BE2C (cell line): ENCODE measurements around the gene MT3.

Source experiments
- DNase-seq: peaks from one replicate; pipeline ENCODE4 v3.0.0-alpha.2; 2020
- H3K27me3 ChIP-seq: fragments of 250-450 bp; sonication (Bioruptor Pico); 2 replicates; pipeline ENCODE4 v1.5.1; 2020; ENCODE audit warnings: mild to moderate bottlenecking
- H3K36me3 ChIP-seq: fragments of 250-450 bp; sonication (Bioruptor Pico); 2 replicates; pipeline ENCODE4 v1.5.1; 2020; ENCODE audit warnings: mild to moderate bottlenecking
- H3K4me1 ChIP-seq: fragments of 250-450 bp; sonication (Bioruptor Pico); 2 replicates; pipeline ENCODE4 v1.5.1; 2020
- H3K4me3 ChIP-seq: 2 replicates; pipeline ENCODE4 v1.5.1; 2011; ENCODE audit warnings: low read depth, low read length
- H3K9me3 ChIP-seq: fragments of 250-450 bp; sonication (Bioruptor Pico); 2 replicates; pipeline ENCODE4 v1.5.1; 2020
- CTCF ChIP-seq: IDR thresholded peaks from 2 replicates; pipeline ENCODE4 v1.5.1; 2012; ENCODE audit warnings: mild to moderate bottlenecking, low read depth, low read length

MT3 gene

GRCh38 chr16:56601325-56601724, 12.0 kb downstream of the MT3 start:
- Histone ChIP-seq H3K27me3 (no peaks in the 10 kb centered on the region; the same call in 1 of the 2 replicates), H3K36me3 (no peaks in the 10 kb centered on the region), H3K9me3 (no peaks in the 10 kb centered on the region), H3K4me3 (no peak overlapping the region), H3K4me1 (no peaks in the 10 kb centered on the region)
- DNase-seq = no peak
- TF ChIP-seq CTCF = no peak

- Histone ChIP-seq H3K27me3 (no peaks in the 10 kb centered on the region), H3K4me3 (no peak overlapping the region), H3K4me1 (peaks cover 3% of the 10 kb centered on the region; the same call in 1 of the 2 replicates), H3K9me3 (no peaks in the 10 kb centered on the region), H3K36me3 (no peaks in the 10 kb centered on the region)
- TF ChIP-seq CTCF = peak; percentile 62
- DNase-seq = peak; percentile 52
These were observed 14.3 kb downstream of the MT3 start for GRCh38 chr16:56603589-56603988.

- no peak for DNase-seq
- Histone ChIP-seq H3K36me3 (no peaks in the 10 kb centered on the region), H3K4me1 (peaks cover 3% of the 10 kb centered on the region; the same call in 1 of the 2 replicates), H3K9me3 (no peaks in the 10 kb centered on the region), H3K27me3 (no peaks in the 10 kb centered on the region), H3K4me3 (no peak overlapping the region)
- TF ChIP-seq CTCF = no peak
These were observed 15.6 kb downstream of the MT3 start for GRCh38 chr16:56604966-56605365.

GRCh38 chr16:56605475-56605874, 16.1 kb downstream of the MT3 start:
- no peak for TF ChIP-seq CTCF
- H3K9me3 ChIP-seq = no peaks in the 10 kb centered on the region
- H3K27me3 ChIP-seq = no peaks in the 10 kb centered on the region
- no peak overlapping the region for H3K4me3 ChIP-seq
- no peak for DNase-seq
- H3K4me1 ChIP-seq = peaks cover 3% of the 10 kb centered on the region; the same call in 1 of the 2 replicates
- H3K36me3 ChIP-seq = no peaks in the 10 kb centered on the region

- no peaks in the 10 kb centered on the region for H3K36me3 ChIP-seq
- peaks cover 3% of the 10 kb centered on the region; the same call in 1 of the 2 replicates for H3K4me1 ChIP-seq
- no peak overlapping the region for H3K4me3 ChIP-seq
- no peaks in the 10 kb centered on the region for H3K9me3 ChIP-seq
- no peaks in the 10 kb centered on the region for H3K27me3 ChIP-seq
- no peak for DNase-seq
- TF ChIP-seq CTCF = no peak
These were observed 16.7 kb downstream of the MT3 start for GRCh38 chr16:56606071-56606475.

- no peaks in the 10 kb centered on the region for H3K27me3 ChIP-seq
- H3K4me1 ChIP-seq = peaks cover 3% of the 10 kb centered on the region; the same call in 1 of the 2 replicates
- no peaks in the 10 kb centered on the region for H3K9me3 ChIP-seq
- H3K4me3 ChIP-seq = no peak overlapping the region
- no peak for TF ChIP-seq CTCF
- H3K36me3 ChIP-seq = no peaks in the 10 kb centered on the region
- no peak for DNase-seq
These were observed 17.3 kb downstream of the MT3 start for GRCh38 chr16:56606476-56607108.
